ENCODE measurements around the gene MFSD2A. TPM values are rescaled to one million over a fixed set of nuclear protein-coding genes. Genes with fewer than 3 reads are reported as not detected.
"Not testable (repeated sequence)": the region's sequence is repeated elsewhere in the genome, so short reads cannot be mapped to it uniquely, and the experiment has no call there.

Gene MFSD2A
- total RNA-seq = 1 to 10 TPM; 2.4 to 2.5 TPM

- POLR2A ChIA-PET = interaction anchor here (0.8 to 2.1 kb wide), 7 partner anchors 14 to 122 kb away, joined by 3 to 8 read pairs (median 3); partner anchors contain the start of gene CAP1
- peak; percentile 88 for DNase-seq
- CTCF ChIA-PET = interaction anchor here (1.6 to 2.3 kb wide), 4 partner anchors 17 to 77 kb away, joined by 6 to 11 read pairs (median 10); partner anchors contain the start of gene MYCL
- H3K9me3 Mint-ChIP-seq = no peaks in the 10 kb centered on the region
- H3K4me3 Mint-ChIP-seq = peak within 1 kb of the TSS; percentile 84
- H3K27ac Mint-ChIP-seq = no peak within 1 kb of the TSS
- H3K27me3 Mint-ChIP-seq = peaks cover 4% of the 10 kb centered on the region
- no peaks in the 10 kb centered on the region for H3K36me3 Mint-ChIP-seq (ENCODE audit: low read depth)
- H3K4me1 Mint-ChIP-seq = peaks cover 24% of the 10 kb centered on the region
Measured at GRCh38 chr1:39954870-39955546, at the start of gene MFSD2A. Gene MFSD2A (plus strand): TSS chr1:39955145. CDS start chr1:39955293, 148 bp downstream.

GRCh38 chr1:39905172-39905571 is 49.8 kb upstream of the MFSD2A start:
- no peak for DNase-seq
- ChIA-PET CTCF (no interaction called here), POLR2A (no interaction called here)
- Mint-ChIP-seq H3K27me3 (peaks cover 49% of the 10 kb centered on the region), H3K9me3 (peaks cover 14% of the 10 kb centered on the region), H3K36me3 (ENCODE audit: low read depth) (peaks cover 3% of the 10 kb centered on the region), H3K27ac (no peak overlapping the region), H3K4me1 (peaks cover 5% of the 10 kb centered on the region), H3K4me3 (no peak overlapping the region)

GRCh38 chr1:39907528-39908453 is 47.2 kb upstream of the MFSD2A start:
- no peak for DNase-seq
- H3K27me3 Mint-ChIP-seq = peaks cover 39% of the 10 kb centered on the region
- H3K4me3 Mint-ChIP-seq = no peak overlapping the region
- H3K36me3 Mint-ChIP-seq (ENCODE audit: low read depth) = peaks cover 3% of the 10 kb centered on the region
- no peaks in the 10 kb centered on the region for H3K4me1 Mint-ChIP-seq
- no peak overlapping the region for H3K27ac Mint-ChIP-seq
- POLR2A ChIA-PET = no interaction called here
- peaks cover 14% of the 10 kb centered on the region for H3K9me3 Mint-ChIP-seq
- CTCF ChIA-PET = interaction anchor here (0.9 to 1.5 kb wide), 2 partner anchors 11 to 90 kb away, joined by 3 read pairs; no protein-coding TSS in a partner anchor

- Mint-ChIP-seq H3K27me3 (peaks cover 32% of the 10 kb centered on the region), H3K36me3 (ENCODE audit: low read depth) (peaks cover 3% of the 10 kb centered on the region), H3K4me1 (no peaks in the 10 kb centered on the region), H3K27ac (no peak overlapping the region), H3K4me3 (no peak overlapping the region), H3K9me3 (peaks cover 14% of the 10 kb centered on the region)
- POLR2A ChIA-PET = no interaction called here
- CTCF ChIA-PET = interaction anchor here (0.9 to 1.5 kb wide), 2 partner anchors 10 to 91 kb away, joined by 3 read pairs; no protein-coding TSS in a partner anchor
- DNase-seq = no peak
Measured at GRCh38 chr1:39908534-39908933, 46.4 kb upstream of the MFSD2A start.

GRCh38 chr1:39910263-39910662 is 44.7 kb upstream of the MFSD2A start:
- peaks cover 14% of the 10 kb centered on the region for H3K9me3 Mint-ChIP-seq
- POLR2A ChIA-PET = interaction anchor here (0.9 kb wide), 2 partner anchors 11 to 122 kb away, joined by 3 read pairs; no protein-coding TSS in a partner anchor

GRCh38 chr1:39913136-39913535 is 41.8 kb upstream of the MFSD2A start:
- H3K27me3 Mint-ChIP-seq; H3K4me1 Mint-ChIP-seq; H3K27ac Mint-ChIP-seq; CTCF ChIA-PET; H3K9me3 Mint-ChIP-seq; H3K4me3 Mint-ChIP-seq; DNase-seq; POLR2A ChIA-PET; H3K36me3 Mint-ChIP-seq (ENCODE audit: low read depth): not testable (repeated sequence)

More at GRCh38 chr1:39910263-39910662, 44.7 kb upstream of the MFSD2A start:
- H3K27me3 Mint-ChIP-seq = peaks cover 21% of the 10 kb centered on the region
- H3K4me1 Mint-ChIP-seq = no peaks in the 10 kb centered on the region
- no peak overlapping the region for H3K4me3 Mint-ChIP-seq
- DNase-seq = no peak
- peaks cover 3% of the 10 kb centered on the region for H3K36me3 Mint-ChIP-seq (ENCODE audit: low read depth)
- H3K27ac Mint-ChIP-seq = no peak overlapping the region
- CTCF ChIA-PET = interaction anchor here (0.7 to 1.3 kb wide), 2 partner anchors 8 to 755 kb away, joined by 3 to 4 read pairs; partner anchors contain the start of genes MYCL and RIMS3

- Mint-ChIP-seq H3K36me3 (ENCODE audit: low read depth) (no peaks in the 10 kb centered on the region), H3K27ac (no peak overlapping the region), H3K4me1 (no peaks in the 10 kb centered on the region), H3K27me3 (no peaks in the 10 kb centered on the region), H3K9me3 (no peaks in the 10 kb centered on the region), H3K4me3 (no peak overlapping the region)
- CTCF ChIA-PET = interaction anchor here (0.6 to 1.3 kb wide), 6 partner anchors 10 to 420 kb away, joined by 3 to 5 read pairs (median 4); no protein-coding TSS in a partner anchor
- POLR2A ChIA-PET = interaction anchor here (0.6 to 1.3 kb wide), 2 partner anchors 40 to 288 kb away, joined by 3 to 4 read pairs; no protein-coding TSS in a partner anchor
- DNase-seq = no peak
Measured at GRCh38 chr1:39915499-39916129, 39.3 kb upstream of the MFSD2A start.

GRCh38 chr1:39917825-39918224 is 37.1 kb upstream of the MFSD2A start:
- no peaks in the 10 kb centered on the region for H3K9me3 Mint-ChIP-seq
- no peaks in the 10 kb centered on the region for H3K36me3 Mint-ChIP-seq (ENCODE audit: low read depth)
- POLR2A ChIA-PET = no interaction called here

GRCh38 chr1:39919545-39919944 is 35.4 kb upstream of the MFSD2A start:
- ChIA-PET CTCF (interaction anchor here (0.5 to 5.2 kb wide), 33 partner anchors 11 to 998 kb away, joined by 3 to 64 read pairs (median 3); no protein-coding TSS in a partner anchor), POLR2A (interaction anchor here (1.0 to 2.7 kb wide), 5 partner anchors 18 to 121 kb away, joined by 3 to 7 read pairs (median 5); partner anchors contain the start of genes CAP1 and MYCL)
- H3K4me3 Mint-ChIP-seq = no peak overlapping the region
- no peaks in the 10 kb centered on the region for H3K36me3 Mint-ChIP-seq (ENCODE audit: low read depth)
- no peaks in the 10 kb centered on the region for H3K9me3 Mint-ChIP-seq
- DNase-seq = peak; percentile 33
- peaks cover 1% of the 10 kb centered on the region for H3K27me3 Mint-ChIP-seq
- no peak overlapping the region for H3K27ac Mint-ChIP-seq
- H3K4me1 Mint-ChIP-seq = no peaks in the 10 kb centered on the region

More at GRCh38 chr1:39917825-39918224, 37.1 kb upstream of the MFSD2A start:
- no peak for DNase-seq
- Mint-ChIP-seq H3K4me3 (no peak overlapping the region), H3K27me3 (peaks cover 1% of the 10 kb centered on the region), H3K27ac (no peak overlapping the region), H3K4me1 (no peaks in the 10 kb centered on the region)
- CTCF ChIA-PET = interaction anchor here (0.5 to 5.2 kb wide), 3 partner anchors 55 to 143 kb away, joined by 4 to 64 read pairs (median 57); no protein-coding TSS in a partner anchor

- Mint-ChIP-seq H3K9me3 (no peaks in the 10 kb centered on the region), H3K36me3 (ENCODE audit: low read depth) (no peaks in the 10 kb centered on the region), H3K4me3 (no peak overlapping the region), H3K27me3 (peaks cover 1% of the 10 kb centered on the region), H3K4me1 (no peaks in the 10 kb centered on the region), H3K27ac (no peak overlapping the region)
- DNase-seq = no peak
- ChIA-PET POLR2A (no interaction called here), CTCF (interaction anchor here (5.2 kb wide), 1 partner anchor 50 kb away, joined by 64 read pairs; no protein-coding TSS in a partner anchor)
Measured at GRCh38 chr1:39922251-39922688, 32.7 kb upstream of the MFSD2A start.

- CTCF ChIA-PET = interaction anchor here (0.9 to 1.9 kb wide), 4 partner anchors 10 to 47 kb away, joined by 3 to 4 read pairs (median 3); no protein-coding TSS in a partner anchor
- Mint-ChIP-seq H3K27ac (no peak overlapping the region), H3K27me3 (peaks cover 3% of the 10 kb centered on the region), H3K4me3 (no peak overlapping the region), H3K9me3 (no peaks in the 10 kb centered on the region), H3K4me1 (no peaks in the 10 kb centered on the region), H3K36me3 (ENCODE audit: low read depth) (no peaks in the 10 kb centered on the region)
- DNase-seq = no peak
- POLR2A ChIA-PET = no interaction called here
Measured at GRCh38 chr1:39925721-39926342, 29.1 kb upstream of the MFSD2A start.
